GM18499 (cell line): ENCODE results near the gene DHRS4L2.

Experiments used
- ATAC-seq: cut with Tn5 transposase; IDR thresholded peaks from one replicate; pipeline ENCODE4 v1.9.1; 2021; ENCODE audit warnings: moderate number of reproducible peaks; ENCODE audit not compliant: insufficient read depth, unreplicated experiment

Gene DHRS4L2

DNA sequence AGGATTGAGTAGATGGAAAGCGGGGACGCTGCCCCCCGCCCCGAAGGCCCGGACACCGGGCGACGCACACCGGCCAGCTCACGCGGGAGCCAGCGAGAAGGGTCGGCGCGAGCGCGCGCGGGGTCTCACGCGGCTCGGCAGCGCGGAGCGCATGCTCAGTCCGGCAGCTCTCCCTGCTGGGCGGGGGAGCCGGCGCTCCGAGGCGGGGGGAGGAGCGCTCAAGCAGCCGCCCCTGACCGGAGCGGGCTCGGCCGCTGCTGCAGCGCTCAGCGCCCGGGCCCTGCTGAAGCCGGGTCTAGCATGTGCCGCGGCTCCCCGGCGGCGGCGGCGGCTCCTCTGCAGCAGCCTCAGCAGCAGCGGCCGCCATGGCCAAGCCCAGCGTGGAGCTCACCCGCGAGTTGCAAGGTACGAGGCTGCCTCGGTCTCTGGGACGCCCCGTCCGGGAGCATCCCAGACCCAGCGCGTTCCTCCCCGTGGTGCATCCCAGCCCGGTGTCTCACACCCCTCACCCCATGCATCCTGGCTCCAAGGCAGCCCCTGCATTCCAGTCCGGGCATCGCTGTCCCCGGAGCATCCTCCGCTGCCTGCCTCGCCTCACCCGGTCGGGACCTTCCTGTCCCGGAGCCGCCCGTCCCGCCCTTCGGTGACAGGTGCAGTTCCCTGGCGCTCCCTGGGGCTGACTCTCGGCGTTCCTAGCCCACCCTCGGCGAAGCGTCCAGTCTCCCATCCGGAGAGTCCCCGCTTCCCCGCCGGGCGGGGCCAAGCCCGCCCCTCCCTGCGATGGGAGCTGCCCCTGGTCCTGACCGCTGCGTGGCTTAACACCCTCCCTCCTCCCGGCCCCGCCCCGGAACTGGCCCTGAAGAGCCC, 63.3 kb downstream of the DHRS4L2 start, which contains the start of gene CARMIL3:
CARMIL3 (plus strand) TSS at position 221 of the 867 bp plus-strand sequence; CDS start at position 366, 145 bp downstream.
- no peak for ATAC-seq

DNA sequence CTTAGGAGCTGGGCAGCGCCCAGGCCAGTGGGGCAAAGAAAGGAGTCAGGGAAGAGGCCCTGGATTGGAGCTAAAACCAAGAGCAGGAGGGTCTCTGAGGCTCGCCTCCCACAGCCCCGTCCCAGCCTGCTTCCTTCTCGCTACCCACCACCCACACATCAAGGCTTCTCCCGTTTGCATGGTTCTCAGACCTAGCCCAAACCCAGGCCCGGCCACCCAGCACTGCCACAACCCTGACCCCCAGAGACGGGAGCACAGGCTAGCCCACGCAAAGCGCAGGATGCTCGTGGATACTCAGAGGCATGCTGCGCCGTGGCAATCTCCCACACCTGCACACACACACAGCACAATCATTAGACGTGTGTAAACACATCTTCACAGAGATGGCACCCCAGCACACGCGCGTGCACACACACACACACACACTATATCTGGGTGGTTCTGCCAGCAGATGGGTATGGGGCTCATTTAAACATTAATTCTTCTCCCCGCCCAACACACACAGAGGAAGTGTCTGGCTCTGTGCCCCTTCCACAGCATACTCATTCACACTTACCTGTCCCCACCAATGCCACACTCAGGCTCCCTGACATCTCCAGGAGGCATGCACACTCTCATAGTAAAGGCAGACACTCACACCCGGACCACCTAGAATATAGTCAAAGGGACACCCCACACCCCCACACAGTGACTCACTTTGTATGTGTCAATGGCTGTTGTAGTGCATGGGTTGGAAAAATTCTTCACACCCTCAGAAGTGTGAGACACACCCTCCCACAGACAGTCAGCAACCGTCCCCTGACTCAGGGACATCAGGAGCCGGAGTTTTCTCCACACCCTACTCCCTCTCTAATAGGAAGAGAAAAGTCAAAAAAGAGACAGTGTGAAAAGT, 64.2 kb downstream of the DHRS4L2 start:
- no peak for ATAC-seq

DNA sequence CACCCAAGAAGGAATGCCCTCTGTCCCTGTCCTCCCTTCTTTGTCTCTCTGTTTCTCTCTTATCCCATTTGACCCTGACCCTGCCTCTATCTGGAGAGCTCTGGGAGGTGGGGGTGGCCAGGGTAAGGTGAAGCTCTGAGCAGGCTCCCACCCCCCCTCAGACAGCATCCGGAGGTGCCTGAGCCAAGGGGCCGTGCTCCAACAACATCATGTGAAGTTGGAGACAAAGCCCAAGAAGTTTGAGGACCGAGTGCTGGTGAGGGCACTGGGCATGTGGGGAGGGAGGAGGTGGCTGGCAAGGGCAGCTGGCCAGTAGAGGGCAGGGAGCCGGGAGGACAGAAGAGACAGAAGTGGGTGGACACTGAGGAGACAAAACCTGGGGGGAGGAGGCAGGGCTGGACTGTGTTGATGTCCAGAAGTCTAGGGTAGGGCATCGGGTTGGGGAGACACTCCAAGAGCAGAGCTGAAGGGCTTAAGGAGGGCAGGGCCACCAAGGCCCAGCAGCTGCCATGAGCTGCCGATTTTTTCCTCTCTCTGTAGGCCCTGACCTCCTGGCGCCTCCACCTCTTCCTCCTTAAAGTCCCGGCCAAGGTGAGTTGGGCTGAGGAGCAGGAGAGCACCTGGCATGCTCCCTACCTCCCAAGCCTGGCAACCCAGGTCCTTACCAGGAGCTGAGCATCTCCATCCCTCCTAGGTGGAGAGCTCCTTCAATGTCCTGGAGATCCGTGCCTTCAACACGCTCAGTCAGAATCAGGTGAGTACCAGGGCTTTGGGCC, 65.0 kb downstream of the DHRS4L2 start:
- no peak for ATAC-seq

DNA sequence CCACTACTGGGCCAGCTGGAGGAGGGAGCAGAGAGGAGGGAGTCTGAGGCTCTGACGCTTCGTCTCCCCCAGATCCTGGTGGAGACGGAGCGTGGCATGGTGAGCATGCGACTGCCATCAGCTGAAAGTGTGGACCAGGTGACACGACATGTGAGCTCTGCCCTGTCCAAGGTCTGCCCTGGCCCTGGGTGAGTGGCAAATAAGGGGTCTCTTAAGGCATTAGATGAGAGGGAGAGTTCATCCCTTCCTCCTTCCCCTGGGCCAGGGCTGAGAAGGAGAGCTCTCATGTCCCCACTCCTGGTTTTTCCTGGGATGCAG, 65.6 kb downstream of the DHRS4L2 start:
- no peak for ATAC-seq

DNA sequence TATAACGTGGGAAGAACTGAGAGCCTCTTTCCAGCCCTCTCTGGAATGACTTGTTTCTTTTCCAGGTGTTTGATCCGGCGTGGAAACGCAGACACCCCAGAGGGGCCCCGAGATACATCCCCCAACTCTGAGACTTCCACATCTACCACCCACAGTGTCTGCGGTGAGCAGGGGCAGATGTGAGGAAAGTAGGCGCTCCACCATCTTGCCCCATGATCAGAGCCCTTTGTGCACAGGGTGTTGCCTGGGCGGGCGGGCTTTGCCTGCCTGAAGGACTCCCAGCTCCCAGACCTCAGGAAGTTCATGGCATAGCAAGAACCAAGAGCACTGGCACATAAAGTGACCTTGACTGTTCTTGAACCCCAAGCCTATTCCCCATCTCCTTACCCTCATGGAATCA, 65.9 kb downstream of the DHRS4L2 start:
- ATAC-seq: no peak
